SKM-1 (cell line): ENCODE results near the gene ZNF438.
"Not testable (repeated sequence)": the region's sequence is repeated elsewhere in the genome, so short reads cannot be mapped to it uniquely, and the experiment has no call there.

Experiments used
- DNase-seq: peaks from one replicate; lab custom pipeline; 2025; ENCODE audit not compliant: unreplicated experiment; lab: John Stamatoyannopoulos, UW

Gene ZNF438, protein sequence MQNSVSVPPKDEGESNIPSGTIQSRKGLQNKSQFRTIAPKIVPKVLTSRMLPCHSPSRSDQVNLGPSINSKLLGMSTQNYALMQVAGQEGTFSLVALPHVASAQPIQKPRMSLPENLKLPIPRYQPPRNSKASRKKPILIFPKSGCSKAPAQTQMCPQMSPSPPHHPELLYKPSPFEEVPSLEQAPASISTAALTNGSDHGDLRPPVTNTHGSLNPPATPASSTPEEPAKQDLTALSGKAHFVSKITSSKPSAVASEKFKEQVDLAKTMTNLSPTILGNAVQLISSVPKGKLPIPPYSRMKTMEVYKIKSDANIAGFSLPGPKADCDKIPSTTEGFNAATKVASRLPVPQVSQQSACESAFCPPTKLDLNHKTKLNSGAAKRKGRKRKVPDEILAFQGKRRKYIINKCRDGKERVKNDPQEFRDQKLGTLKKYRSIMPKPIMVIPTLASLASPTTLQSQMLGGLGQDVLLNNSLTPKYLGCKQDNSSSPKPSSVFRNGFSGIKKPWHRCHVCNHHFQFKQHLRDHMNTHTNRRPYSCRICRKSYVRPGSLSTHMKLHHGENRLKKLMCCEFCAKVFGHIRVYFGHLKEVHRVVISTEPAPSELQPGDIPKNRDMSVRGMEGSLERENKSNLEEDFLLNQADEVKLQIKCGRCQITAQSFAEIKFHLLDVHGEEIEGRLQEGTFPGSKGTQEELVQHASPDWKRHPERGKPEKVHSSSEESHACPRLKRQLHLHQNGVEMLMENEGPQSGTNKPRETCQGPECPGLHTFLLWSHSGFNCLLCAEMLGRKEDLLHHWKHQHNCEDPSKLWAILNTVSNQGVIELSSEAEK

DNA sequence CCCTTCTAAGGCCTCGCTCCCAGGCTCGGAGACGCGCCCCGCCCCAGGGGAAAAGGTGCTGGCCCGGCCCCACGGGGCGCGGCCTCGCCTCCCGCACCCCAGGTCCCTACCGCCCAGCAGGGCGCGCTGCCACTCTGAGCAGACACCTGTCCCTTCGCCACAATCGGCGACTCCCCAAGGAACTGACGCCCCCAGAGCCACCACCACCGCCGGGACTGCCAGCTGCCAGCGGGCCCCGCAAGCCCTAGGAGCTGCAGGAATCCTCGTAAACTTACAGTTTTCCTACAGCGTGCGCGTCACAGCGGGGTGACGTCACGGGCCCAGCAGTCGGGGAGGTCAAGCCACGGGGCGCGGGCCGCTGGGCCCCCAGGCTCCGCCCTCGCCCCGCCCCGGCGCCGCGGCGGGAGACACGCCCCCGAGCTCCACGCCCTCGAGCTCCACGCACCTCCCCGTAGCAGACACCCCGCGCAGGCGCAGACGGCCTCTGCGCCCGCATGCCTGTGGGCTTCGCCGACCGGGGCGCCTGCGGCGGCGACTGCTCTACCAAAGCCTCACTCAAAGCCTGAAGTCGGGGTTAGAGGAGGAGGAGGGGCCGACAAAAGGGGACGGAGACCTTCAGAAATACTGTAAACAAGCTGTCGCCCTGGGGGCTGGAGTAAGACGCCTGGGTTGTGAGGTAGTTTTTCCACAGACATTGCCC is at the start of gene ZNF438:
Gene ZNF438 (minus strand): TSS at position 308 of the 700 bp plus-strand sequence. CDS start 154,831 bp downstream, outside the sequence.
- DNase-seq = peak; percentile 40

DNA sequence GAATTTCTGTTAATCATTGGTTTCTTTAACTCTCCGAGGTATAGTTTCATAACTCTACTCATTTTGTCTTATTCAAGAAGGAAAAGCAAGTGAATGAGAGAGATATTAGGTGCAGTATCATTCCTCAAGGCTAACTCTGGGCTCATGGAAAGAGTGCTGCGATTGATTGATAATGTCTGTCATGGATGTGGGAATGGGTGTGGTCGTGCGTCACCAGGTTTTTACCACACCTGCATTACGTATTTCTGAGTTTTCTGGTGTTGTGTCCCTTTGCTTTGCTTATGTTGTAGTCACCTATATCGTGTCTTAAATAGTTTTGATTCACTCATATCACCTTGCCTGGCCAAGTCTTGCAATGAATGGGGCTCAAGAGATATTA is 44.9 kb upstream of the ZNF438 start:
- no peak for DNase-seq

DNA sequence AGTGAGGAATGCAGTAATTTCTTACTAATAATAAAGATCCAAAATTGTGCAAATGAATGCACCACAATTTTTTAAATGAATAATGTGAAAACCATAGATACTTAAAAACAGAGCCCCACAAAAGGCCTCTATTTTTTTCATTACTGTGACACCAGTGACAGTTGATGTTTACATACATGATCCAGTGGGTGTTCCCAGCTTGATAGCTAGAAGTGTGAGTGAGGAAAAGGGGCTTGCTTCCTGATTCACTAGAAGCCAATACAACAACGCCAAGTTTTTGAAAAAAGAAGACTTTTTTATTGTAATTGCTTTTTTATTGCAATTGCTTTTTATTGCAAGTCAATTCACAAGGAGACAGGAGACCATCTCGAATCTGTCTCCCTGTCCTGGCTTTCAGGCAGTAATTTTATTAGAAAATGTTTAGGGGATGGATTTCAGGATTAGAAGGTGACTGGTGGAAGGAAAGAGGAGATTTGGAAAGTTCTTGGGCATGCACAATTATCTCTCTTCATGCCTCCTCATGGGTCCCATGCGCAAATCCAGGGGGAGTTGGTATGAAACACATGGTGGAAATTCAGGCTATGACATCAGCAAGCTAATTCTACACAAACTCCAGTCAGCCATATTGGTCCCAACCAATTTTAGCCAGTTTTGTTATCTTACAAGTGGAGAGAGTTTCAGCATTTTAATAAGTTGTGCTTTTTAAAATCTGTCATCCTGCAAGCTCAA is 44.4 kb upstream of the ZNF438 start:
- no peak for DNase-seq

DNA sequence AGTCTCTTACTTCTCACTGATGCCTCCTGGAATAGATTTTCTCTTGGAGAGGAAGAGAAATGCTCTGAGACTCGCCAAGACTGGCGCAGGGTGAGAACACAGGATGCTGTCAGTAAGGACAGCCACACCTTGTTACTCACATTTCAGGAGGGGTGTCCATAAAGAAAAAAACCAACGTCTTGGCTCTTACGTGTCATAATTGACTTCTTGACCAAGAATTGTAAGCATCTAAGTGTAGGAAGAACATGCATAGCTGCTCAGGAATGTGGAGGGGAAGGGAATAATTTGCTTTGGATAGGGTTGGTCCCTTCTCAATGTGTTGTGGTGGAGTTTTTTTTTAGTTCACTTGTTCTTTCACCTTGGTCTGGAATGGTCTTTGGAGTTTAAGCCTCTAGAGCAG is 43.8 kb upstream of the ZNF438 start:
- DNase-seq = no peak

DNA sequence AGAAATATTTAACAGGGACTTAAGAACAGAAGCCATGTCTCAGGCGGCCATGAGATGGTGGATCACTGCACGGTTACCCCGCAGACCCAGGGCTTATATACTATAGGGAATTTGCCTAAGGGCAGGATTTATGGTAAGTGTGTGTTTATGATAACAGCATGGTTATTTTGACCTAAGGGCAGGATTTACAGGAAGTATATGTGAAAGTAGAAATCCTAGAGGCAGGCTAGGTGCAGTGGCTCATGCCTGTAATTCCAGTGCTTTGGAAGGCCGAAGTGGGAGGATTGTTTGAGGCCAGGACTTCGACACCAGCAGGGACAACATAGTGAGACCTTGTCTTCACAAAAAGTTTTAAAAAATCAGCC is 43.0 kb upstream of the ZNF438 start:
- DNase-seq = no peak

DNA sequence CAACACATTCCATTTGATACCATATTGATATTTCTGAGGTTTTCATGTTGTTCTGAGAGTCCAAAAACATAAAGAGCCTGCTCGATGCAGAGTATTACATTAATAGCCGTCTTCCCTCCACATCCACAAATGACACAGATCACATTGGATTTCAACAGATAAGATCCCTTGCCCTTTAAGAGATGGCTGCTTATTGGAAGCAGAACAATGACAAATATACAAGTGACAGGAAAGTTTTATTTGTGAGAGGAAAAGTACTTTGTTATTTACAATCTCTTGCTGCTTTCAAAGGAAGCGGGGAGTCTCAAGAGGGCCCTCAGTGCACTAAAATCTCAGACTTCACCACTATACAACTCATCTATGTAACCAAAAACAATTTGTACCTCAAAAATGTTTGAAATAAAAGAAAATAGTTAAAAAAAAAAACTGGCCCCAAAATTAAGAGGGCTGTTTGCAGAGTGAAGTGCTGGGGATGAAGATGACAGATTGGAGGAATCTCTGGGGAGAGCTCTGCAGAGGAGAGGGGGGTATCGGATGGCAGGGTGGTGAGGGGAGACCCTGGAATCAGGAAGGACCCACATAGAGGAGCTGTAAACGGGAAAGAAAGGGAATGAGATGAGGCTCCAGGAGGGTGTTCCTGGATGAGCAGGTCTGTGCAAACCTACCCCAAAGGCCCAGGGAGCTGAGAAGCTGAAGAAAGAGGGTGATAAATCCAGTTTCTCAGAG is 42.5 kb upstream of the ZNF438 start:
- no peak for DNase-seq

DNA sequence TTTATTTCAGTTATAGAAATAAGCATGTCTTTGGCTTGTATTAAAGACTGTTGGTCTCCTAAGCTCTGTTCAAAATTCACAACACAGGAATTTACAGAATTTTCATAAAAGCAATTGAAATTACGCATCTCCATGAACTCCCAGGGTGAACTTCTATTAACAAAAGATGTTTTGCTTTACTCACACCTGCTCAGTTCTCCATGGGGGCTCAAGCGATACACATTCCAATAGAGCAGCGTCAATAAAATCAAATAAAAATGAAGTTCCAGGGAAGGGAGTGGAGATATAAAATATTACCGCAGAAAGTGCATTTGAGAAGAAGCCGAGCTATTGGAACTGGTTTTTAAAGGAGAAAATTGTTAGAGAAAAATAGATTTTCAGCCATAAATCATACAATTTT is 41.5 kb upstream of the ZNF438 start:
- no peak for DNase-seq

DNA sequence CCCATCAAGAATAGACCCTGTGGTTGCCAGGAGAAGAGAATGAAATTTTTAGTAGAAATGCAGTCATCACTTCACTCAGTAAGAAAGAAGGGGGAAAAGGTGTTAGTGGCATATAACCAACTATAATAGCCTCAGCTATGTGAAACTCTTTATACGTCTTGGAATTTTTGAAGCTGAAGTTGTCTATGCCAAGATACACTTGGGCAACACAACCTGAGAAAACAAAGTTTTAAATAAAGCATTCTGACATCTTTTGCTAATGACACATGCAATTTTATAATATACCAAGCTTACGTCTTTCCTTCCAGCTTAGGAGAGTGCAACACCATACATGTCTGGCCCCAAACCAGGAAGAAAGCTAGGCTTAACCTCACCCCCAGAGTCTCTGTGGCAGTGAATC is 40.8 kb upstream of the ZNF438 start:
- DNase-seq = no peak

DNA sequence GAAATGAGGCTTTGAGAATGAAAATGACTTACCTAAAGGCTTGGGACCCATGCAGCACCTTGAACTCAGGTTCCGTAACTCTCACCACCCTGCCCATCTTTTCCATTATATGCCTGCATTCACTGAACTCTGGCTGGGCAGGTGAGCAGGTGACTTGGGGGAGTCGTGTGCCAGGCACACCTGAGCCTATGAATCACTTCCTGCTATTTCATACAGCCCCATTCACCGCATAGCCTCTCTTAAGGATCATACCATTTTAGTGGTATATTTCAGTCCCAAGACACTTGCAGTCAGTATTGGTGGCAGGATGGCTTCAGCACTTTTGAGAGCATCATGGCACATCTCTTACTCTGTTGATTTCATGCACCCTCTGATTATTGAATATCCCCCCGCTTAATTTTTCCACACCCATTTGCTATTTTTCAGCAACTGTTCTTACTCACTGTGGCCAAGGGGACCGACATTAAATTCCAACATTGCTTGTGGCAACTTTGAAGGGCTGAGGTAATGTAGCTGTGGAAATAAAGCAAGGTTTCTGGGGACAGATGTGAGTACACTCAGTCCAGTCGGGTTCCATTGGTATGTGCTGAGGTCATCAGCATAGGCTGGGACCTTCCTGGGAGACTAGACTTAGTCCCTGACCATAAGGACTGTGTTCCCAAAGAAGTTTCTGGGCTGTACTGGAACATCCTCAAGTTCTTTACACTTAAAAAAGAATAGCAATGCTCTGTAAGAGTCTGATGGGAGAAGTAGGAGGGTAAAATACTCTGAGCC is 39.8 kb upstream of the ZNF438 start:
- DNase-seq = no peak

DNA sequence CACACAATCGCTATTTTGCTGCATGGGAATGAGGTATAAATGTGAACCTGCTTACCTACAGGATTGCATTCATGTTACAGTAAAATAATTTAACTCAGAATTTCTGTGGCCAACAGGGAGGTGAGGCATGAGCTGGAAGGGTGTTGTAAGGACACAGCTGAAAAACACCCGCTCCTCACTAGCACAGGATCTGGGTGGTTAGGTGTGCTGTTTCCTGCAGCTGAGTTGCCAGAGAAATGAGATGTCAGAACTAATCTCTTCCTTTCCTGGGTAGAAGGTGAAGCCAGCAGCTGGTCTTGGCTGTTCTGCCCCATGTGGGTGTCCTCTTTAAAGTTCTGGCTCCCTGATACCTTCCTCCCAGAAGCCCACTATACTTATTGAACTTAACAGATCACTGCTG is 39.0 kb upstream of the ZNF438 start:
- DNase-seq = no peak

DNA sequence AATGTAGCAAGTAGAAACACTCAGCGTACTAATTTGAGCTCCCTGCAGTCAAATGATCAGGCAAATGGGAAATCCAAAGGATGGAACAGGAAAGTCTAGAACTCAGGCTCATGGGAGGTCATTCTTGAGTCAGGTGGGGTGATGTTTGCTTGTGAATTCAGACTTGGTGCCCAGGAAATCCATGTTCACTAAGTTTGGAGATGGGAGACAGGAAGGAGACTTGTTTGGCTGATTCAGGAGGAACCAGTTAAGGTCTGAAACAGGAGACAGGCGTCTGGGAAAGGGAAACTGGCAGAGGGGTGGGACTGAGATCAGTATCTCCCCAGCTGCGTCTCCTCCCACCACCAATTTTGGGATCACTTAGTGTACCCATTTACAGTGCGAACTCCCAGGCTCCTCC is 38.4 kb upstream of the ZNF438 start:
- DNase-seq = no peak

DNA sequence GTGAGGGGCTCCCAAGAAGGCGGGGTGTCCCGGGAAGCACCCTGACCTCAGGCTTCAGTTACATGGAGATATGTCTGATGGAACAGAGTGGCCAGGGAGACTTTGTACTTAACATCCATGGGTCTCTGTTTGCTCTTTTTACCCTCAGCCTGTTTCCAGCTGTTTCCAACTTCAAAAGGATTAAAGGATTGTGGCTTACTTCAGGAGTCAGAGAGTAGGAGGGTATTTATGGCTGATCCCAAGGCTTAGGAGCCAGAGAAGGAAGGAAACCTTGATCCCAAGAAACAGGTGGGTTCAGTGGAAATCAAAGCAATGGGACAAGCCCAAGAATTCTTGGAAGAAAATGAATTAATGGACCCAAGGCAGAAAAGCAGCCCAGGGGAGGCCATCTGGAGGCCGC is 37.7 kb upstream of the ZNF438 start:
- DNase-seq = no peak

DNA sequence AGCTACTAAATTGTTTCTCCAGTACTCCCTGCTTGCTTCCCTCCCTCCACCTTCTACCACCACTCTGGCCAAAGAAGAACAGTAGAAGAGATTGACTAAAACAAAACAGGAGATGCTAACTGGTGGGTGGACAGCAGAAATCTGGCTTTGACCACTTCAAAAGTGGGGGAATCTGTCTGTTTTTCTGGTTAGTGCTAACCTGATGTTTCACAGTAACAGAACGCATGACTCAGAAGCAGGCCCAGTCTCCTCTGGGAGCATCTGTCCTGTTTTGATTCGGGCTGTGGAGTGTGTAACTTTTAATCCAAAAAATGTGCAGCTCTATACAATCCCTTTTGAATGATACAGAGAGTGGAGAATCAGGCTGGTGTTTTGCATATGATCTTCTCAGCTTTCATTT is 32.7 kb upstream of the ZNF438 start:
- DNase-seq = no peak

DNA sequence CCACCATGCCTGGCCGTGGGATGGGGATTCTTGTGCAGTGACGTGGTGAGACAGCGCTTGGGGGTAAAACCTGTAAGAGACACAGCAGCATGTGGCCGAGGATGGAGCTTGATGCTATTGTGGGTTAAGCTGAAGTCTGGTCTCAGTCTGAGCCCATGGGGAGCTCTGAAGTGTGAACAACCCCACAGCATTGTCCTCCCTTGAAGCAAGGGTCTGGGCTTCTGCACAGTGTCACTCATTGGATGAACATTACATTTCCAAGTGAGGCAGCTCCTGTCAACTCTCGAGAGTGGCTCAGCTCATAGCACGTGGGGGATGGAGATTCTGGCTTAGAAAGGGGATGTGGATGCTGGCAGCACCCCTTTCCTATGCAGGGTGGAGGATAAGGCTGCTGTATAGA is 32.2 kb upstream of the ZNF438 start:
- no peak for DNase-seq

DNA sequence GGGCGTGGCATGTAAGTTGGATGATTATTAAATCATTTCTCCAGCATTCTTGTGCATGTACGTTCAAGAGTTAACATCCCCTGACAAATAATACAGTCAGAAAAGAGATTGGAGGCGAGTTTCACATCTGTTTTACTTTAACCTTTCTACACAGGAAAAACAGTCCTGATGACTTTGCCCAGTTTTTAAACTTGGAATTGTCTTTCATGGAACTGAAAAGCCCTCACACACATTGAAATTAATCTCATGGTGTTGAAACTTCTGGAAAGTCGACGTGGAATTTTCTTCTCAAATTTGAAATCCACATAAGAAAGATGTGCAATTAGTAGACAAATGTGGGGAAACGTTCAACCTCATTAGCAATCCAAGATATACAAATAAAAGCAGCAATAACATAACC is 31.2 kb upstream of the ZNF438 start:
- DNase-seq = no peak

DNA sequence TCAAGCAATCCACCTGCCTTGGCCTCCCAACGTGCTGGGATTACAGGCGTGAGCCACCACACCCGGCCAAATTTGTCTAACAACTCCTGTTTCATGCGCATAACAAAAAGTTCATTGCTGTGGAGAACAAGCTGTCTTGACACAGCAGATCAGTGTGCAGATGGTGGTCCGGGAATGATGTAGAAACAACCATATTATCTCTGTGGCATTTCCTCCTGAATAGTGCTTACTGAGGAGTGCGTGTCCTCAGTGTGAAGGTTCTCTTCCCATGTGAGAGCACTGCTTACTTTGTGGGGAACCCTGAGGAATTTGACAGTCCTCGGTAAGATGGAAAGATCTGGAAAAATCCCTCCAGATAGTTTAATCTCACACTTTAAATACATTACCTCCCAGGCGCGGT is 30.3 kb upstream of the ZNF438 start:
- DNase-seq = no peak

DNA sequence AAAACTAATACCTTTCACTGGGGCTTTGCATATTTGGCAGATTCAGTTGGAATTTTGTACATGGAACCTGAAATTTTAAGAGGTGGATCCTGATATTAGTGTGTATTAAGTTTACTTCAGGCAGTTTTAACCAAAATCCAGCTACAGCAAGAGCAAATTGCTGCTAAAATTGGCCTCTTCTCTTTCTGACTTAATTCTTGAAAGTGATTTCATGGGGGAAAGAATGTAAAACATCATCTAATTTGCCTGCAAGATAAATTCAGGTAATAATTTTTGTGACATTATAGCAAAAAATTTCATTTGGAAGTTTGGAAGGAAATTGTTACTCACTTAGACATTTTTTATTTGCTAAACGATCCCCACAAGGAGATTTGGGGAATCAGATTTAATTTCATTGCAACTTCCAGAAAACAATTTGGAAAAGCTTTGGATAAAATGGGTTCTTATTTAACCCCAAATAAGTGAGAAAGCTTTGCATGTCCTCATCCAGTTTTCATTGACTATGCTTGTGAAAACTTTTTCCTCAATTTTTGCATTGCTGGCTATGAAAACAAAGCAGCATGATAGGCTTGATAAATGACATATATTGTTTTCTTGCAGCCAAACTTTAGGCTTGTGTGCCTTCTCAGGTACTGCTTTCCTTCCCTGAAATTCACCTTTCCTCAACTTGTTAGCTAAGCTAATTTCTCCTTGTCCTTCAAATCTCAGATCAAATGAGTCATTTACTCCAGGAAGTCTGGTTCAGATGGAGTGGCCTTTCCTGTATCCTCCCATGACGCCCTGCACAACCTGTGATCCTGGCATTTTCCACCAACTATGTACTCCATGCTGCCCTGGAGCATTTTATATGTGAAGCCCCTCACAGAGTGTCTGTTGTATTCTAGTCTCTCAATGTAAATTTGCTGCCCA is 27.4 kb upstream of the ZNF438 start:
- no peak for DNase-seq

DNA sequence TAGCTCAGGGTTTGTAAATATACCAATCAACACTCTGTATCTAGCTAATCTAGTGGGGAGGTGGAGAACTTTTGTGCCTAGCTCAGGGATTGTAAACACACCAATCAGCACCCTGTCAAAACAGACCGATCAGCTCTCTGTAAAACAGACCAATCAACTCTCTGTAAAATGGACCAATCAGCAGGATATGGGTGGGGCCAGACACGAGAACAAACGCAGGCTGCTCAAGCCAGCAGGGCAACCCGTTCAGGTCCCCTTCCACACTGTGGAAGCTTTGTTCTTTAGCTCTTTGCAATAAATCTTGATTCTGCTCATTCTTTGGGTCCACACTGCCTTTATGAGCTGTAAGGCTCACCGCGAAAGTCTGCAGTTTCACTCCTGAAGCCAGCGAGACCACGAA is 25.0 kb upstream of the ZNF438 start:
- DNase-seq = not testable (repeated sequence)
